ENCODE results near the gene CYFIP2.
"Not testable (repeated sequence)": the region's sequence is repeated elsewhere in the genome, so short reads cannot be mapped to it uniquely, and the experiment has no call there.

CYFIP2 gene

GRCh38 chr5:157390133-157390532, 124.2 kb downstream of the CYFIP2 start:
- no peak for DNase-seq (ENCODE audit: low spot score)

DNA sequence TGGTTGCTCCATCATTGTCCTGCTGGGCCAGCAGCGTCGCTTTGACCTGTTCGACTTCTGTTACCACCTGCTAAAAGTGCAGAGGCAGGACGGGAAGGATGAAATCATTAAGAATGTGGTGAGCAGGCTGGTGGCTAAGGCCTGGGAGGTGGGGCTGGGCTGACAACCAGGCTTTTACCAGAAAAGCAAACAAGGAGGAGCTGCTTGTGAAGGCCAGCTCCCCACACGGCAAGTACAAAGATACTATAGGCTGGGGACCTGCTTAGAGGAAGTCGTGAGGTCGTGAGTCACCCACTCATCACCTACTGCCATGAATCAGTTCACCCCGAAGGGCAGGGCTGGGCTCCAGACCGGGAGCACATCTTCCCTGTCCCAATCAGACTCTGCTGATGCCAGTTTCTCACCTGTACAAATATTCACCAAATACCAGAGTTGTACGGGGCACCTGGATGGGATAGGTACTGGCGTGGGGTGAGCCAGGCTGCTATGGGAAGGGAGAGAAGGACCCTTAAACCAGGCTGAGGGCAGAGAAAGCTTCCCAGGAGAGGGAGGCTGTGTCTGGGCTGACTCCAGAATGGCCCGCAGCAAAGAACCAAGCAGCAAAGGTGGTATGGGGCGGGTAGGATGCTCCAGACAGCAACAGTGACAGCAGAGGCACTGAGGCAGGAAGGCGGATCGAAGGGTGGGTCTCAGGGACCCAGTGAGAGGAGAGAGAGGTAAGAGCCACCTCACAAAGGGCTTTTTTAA, 124.8 kb downstream of the CYFIP2 start:
- no peak for DNase-seq (ENCODE audit: low spot score)

DNA sequence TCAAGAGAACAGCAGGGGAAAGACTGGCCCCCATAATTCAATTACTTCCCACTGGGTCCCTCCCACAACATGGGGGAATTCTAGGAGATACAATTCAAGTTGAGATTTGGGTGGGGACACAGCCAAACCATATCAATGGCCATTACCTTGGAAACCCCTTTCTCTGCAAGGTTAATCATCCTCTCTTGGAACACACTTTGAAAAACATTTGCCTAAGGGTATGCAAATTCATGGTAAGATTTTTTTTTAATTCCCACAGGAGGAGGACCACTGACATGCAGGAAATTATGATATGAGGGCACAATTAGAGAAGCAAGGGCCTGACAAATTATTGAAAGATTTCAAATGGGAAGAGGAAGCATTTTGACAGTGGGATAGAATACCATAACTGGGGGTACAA, 132.4 kb downstream of the CYFIP2 start:
- no peak for DNase-seq (ENCODE audit: low spot score)

DNA sequence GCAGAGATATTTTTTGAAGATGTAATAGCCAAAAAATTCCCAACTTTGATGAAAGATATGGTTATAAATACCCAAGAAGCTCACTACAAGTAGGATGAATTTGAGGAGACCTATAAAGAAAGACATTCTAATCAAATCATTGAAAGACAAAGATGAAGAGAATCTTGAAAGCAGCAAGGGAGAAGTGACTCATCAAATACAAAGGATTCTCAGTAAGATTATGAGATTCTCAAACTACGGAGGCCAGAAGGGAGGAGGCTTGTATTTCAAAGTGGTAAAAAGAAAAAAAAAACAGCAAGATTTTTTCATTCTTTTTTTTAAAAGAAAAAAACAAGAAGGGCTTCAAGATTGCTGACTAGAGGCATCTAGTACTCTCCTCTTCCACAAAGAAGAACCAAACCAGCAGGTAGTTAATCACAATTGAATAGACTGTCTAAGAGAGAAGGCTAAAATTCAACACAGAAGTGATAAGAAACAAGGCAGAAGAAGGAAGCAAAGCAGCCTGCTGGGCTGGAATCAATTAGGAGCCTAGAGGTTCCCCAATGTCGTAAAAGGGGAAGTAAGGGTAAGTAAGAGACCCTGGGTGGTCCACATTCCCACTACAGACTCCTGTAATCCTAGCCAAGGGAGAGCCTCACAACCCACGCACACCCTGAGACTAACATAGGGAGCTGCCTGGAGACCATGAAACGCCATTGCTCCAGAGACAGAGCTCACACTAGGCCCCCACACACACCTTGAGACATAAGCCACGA, 135.0 kb downstream of the CYFIP2 start:
- no peak for DNase-seq (ENCODE audit: low spot score)

DNA sequence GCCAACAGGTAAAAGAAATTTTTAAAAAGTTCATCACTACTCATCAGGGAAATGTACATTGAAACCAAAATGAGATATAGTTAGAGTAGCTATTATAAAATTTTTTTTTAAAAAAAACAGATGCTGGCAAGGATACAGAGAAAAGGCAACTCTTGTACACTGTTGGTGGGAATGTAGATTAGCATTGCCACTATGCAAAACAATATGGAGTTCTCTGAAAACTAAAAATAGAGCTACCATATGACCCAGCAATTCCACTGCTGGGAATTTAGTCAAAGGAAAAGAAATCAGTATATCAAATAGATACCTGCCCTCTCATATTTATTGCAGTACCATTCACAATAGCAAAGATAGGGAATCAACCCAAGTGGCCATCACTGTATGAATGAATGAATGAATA, 149.9 kb downstream of the CYFIP2 start:
- no peak for DNase-seq (ENCODE audit: low spot score)

DNA sequence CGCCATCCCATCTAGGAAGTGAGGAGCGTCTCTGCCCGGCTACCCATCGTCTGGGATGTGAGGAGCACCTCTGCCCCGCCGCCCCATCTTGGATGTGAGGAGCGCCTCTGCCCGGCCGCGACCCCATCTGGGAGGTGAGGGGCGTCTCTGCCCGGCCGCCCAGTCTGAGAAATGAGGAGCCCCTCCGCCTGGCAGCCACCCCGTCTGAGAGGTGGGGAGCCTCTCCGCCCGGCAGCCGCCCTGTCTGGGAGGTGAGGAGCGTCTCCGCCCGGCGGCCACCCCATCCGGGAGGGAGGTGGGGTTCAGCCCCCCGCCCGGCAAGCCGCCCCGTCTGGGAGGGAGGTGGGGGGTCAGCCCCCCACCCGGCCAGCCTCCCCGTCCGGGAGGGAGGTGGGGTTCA, 153.6 kb downstream of the CYFIP2 start:
- DNase-seq (ENCODE audit: low spot score) = not testable (repeated sequence)

DNA sequence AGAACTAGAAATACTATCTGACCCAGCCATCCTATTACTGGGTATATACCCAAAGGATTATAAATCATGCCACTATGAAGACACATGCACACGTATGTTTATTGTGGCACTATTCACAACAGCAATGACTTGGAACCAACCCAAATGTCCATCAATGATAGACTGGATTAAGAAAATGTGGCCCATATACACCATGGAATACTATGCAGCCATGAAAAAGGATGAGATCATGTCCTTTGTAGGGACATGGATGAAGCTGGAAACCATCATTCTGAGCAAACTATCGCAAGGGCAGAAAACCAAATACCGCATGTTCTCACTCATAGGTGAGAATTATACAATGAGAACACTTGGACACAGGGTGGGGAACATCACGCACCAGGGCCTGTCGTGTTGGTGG, 164.0 kb downstream of the CYFIP2 start:
- DNase-seq (ENCODE audit: low spot score) = not testable (repeated sequence)

DNA sequence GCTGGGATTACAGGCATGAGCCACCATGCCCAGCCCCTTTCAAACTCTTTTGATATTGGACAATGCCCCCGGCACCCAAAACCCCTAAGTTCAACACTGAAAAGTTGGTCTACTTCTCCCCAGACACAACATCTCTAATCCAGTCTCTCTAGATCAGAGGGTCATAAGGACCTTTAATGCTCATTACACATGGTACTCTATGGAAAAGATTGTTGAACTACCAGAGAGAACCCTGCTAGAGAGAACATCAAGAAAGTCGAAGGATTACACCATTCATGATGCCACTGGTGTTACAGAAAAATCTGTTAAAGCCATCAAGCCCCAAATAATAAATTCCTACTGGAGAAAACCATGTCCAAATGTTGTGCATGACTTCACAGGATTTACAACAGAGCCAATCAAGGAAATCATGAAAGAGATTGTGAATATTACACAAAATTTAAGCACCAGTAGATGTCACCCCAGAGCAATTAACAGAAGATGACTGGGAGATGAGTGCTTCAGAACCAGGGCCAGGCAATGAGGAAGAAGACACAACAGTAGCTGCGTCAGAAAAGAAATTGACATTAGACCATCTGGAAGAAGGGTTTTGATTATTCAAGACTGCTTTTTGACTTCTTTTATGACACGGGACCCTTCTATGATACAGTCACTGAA, 165.7 kb downstream of the CYFIP2 start:
- DNase-seq (ENCODE audit: low spot score) = peak; percentile 97

GRCh38 chr5:157434096-157434495, 168.2 kb downstream of the CYFIP2 start:
- no peak for DNase-seq (ENCODE audit: low spot score)

DNA sequence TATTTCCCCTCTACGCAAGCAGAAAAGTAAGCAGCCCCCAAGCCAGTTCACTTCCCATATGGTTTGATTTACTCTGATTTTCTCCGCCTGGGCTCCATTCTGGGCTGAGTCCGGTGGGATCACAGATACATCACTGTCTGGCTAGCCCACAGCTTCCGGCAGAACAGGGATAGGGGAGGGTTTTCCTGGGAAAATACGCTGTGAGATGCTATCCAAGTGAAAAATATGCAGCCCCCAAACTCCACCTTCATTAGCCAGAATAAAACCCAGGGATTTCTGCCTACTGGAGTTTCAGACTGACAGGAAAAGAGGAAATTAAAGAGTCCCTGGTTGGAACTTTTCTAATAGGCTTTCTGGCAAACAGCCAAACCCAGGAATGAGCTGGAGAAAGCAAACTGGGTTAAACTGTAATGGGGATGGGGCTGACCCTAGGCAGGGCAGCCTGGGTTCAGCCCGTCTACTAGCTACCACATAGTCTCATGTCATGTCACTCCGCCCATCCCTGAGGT, 177.2 kb downstream of the CYFIP2 start:
- no peak for DNase-seq (ENCODE audit: low spot score)

GRCh38 chr5:157444224-157444623, 178.3 kb downstream of the CYFIP2 start:
- DNase-seq (ENCODE audit: low spot score) = peak; percentile 1
